NOMO-1 (cell line): ENCODE data around the gene IFITM1.
A peak's percentile ranks its signal among the peaks of the same experiment; 100 is the strongest.
"Not testable (repeated sequence)": the region's sequence is repeated elsewhere in the genome, so short reads cannot be mapped to it uniquely, and the experiment has no call there.

Experiments
- DNase-seq, 2 experiments: peaks; one replicate each; lab custom pipeline; 2025; ENCODE audit not compliant: unreplicated experiment in 2 of 2; lab: John Stamatoyannopoulos, UW

IFITM1 gene

DNA sequence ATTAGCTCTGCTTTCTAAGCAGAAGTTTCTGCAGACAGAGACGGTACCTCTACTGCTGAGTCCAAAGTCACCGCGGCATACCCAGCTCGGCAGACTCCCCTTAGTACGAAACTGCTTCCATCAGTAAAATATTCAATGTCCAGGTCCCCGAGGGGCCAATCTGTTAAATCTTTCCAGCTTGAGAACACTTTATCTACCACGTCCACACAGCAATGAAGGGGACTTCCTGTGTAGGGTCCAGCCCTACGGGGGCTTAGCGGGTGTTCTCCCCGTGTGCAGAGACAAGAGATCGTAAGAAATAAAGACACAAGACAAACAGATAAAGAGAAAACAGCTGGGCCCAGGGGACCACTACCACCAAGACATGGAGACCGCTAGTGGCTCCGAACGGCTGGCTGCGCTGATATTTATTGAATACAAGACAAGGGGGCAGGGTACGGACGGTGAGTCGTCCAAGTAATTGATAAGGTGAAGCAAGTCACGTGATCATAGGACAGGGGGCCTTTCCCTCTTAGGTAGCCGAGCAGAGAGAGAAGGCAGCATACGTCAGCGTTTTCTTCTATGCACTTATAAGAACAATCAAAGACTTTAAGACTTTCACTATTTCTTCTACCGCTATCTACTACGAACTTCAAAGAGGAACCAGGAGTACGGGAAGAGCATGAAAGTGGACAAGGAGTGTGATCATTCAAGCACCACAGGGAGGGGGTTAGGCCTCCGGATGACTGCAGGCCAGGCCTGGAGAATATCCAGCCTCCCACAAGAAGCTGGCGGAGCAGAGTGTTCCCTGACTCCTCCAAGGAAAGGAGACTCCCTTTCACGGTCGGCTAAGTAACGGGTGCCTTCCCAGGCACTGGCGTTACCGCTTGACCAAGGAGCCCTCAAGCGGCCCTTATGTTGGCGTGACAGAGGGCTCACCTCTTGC is 11.0 kb downstream of the IFITM1 start:
- DNase-seq: not testable (repeated sequence)

DNA sequence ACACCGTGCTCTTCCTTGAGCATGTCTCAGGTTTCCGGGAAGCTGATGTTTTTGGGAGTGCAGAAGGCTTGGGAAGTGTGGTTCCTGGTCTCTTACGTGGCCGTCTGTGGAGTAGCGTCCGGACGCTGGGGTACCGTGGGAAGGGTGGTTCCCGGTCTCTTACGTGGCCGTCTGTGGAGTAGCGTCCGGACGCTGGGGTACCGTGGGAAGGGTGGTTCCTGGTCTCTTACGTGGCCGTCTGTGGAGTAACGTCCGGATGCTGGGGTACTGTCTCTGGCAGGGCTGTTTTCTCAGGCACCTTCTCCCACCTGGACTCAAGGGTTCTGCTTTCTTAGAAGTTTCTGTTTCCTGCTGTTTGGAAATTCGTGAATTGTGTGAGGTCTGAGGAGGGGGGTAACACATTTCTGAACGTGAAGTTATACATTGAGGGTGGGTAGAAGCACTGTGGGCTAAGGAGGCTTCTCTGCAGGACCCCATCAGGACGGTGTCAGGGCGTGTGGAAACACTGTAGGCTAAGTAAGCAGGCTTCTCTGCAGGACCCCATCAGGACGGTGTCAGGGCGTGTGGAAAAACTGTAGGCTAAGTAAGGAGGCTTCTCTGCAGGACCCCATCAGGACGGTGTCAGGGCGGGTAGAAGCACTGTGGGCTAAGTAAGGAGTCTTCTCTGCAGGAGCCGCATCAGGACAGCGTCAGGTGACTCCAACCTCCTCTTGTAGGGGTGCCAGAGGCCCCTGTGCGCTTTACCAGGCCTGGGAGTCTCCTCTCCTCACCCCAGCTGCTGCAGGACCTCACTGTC is 12.2 kb downstream of the IFITM1 start:
- DNase-seq: no peak

GRCh38 chr11:326592-326841 is 12.7 kb downstream of the IFITM1 start:
- DNase-seq: no peak

GRCh38 chr11:326842-327580 is 13.2 kb downstream of the IFITM1 start:
- peak; percentile 81 to 83 for DNase-seq

DNA sequence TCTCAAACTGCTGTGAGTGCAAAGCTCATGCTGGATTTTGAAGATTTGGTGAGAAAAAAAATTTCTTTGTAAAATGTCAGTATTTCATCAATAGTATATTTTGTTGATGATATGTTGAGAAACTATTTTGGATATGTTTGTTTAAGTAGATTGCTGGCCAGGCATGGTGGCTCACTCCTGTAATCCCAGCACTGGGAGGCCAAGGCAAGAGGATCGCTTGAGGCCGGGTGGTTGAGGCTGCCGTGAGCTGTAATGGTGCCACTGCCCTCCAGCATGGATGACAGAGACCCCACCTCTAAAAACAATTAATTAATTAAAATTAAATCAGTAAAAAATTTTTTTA is 13.7 kb downstream of the IFITM1 start:
- no peak for DNase-seq

DNA sequence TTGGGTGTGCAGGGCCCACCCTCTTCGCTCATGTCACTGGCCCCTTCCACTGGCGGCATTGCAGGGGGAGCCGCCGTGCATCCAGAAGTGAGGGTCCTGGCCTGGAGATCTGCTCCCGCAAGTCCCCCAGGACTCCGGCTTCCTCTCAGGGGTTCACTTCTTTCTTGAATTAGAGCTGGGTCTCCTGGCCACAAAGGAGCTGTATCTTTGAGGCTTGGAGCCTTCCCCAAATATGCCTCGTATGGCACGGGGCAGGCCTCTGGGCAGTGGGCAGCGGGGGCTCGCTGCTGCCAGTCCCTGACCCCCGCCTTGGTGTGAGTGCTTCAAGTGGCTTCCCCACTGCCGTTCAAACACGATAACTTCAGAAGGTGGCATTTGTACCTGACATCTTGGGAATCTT is 14.2 kb downstream of the IFITM1 start:
- no peak for DNase-seq

DNA sequence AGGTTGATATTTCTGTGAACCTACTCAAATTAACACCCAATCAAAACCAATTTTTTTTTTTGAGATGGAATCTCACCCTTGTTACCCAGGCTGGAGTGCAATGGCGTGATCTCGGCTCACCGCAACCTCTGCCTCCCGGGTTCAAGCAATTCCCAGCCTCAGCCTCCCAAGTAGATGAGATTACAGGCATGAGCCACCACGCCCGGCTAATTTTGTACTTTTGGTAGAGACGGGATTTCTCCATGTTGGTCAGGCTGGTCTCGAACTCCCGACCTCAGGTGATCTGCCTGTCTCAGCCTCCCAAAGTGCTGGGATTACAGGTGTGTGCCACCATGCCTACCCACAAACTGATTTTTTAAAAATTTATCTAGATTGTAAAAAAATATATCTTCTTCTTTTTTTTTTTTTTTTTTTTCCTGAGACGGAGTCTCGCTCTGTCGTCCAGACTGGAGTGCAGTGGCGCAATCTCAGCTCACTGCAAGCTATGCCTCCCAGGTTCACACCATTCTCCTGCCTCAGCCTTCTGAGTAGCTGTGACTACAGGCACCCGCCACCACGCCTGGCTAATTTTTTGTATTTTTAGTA is 14.8 kb downstream of the IFITM1 start:
- DNase-seq: not testable (repeated sequence)

DNA sequence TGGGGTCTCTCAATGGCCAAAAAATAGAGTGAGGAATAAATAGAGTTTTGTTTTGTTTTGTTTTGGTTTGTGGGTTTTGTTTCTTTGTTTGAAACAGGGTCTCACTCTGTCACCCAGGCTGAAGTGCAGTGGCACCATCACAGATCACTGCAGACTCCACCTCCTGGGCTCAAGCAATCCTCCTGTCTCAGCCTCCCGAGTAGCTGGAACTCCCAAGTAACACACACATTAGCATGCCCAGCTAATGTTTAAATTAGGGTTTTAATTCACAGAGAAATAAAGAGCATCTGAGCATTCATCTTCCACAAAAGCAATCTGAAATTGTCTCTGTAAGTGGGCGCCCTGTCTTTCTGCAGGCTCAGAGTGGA is 16.0 kb downstream of the IFITM1 start:
- DNase-seq: no peak

DNA sequence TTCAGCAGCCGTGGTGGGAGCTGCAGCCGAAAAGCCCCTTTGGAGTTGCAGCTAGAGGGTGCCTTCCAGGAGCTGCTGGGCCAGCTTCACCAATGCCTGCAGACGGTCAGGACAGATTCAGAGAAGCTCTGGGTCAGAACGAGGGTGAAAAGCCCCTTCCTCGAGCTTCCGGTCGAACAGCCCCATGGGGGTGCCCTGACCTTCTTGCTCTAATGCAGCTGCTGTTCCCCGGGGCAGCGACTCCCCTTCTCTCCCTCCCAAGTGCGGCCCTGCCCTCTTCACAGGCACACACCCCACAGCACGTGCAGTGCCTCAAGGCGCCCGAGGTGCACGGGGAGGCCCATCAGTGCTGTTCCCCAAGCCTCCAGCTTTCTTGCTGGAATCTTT is 16.5 kb downstream of the IFITM1 start:
- no peak for DNase-seq

DNA sequence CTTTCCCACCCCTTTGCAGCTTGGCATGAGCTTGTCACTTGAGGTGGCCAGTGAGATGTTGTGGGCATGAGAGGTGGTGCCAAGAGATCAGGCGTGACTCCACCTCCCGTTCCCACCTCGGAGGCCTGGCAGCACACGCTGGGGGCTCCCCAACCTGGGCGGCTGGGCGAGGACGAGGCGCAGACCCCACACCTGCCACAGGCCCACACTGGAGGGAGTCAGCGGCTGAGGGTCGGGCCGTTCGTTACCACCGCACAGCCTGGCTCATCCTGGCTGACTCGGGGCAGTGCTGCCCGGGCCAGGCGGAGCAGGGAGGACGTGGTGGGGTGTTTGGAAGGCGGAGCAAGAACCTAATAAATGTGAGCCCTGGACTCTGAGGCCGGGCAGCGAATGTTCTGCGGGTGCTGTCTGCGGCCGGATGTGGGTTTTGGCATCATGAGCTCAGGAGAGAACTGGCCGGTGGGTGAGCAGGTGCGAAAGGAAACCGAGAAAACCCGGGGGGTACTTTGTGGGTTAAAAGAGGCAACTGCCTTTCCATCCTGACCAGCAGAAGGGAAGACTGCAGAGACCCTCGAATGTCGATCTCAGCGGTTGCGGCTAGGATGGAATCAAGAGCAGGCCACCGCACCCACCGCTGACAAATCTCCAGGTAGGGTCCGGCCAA is 17.0 kb downstream of the IFITM1 start:
- no peak for DNase-seq

GRCh38 chr11:331358-332060 is 17.7 kb downstream of the IFITM1 start:
- DNase-seq: no peak

DNA sequence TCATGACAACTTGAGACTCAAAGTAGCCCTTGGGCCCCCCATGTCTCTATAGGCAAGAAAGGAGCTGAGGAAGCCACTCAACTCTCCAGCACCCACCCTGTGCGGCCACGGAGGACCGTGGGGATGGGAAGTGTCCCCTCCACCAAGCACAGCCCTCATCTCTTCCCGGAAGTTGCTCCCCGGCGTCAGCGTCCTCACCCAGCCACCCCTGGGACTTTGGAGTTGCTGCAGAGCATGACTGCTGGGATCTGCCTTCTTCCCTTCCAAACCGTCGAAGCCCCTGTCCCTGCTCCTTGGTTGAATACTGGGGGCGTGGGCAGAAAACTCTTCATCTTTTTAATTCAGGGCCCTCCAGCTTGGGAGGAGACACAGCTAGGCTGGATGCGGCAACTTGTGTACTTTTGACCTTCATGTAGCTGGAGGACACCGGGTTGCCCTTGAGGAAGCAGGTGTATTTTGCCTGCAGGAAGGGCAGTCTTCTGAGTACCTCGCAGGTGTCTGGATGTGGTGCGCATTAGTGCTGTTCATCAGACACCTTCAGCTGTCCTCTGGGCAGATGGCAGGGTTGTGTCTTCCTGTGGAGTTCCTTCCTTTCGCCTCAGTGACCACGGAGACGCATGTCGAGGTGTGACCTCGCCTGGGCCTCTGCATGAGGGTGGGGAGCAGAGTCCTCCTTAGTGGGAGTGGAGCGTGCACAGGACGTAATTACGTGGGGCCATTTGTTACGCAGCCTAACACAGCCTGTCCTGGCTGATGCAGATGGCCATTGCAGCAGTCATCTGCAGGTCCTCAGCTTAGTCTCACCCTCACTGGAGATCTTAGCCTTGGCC is 19.0 kb downstream of the IFITM1 start:
- no peak for DNase-seq

- not testable (repeated sequence) for DNase-seq
Observed at GRCh38 chr11:333616-334263, 19.9 kb downstream of the IFITM1 start.

GRCh38 chr11:334264-334994 is 20.6 kb downstream of the IFITM1 start:
- no peak for DNase-seq

DNA sequence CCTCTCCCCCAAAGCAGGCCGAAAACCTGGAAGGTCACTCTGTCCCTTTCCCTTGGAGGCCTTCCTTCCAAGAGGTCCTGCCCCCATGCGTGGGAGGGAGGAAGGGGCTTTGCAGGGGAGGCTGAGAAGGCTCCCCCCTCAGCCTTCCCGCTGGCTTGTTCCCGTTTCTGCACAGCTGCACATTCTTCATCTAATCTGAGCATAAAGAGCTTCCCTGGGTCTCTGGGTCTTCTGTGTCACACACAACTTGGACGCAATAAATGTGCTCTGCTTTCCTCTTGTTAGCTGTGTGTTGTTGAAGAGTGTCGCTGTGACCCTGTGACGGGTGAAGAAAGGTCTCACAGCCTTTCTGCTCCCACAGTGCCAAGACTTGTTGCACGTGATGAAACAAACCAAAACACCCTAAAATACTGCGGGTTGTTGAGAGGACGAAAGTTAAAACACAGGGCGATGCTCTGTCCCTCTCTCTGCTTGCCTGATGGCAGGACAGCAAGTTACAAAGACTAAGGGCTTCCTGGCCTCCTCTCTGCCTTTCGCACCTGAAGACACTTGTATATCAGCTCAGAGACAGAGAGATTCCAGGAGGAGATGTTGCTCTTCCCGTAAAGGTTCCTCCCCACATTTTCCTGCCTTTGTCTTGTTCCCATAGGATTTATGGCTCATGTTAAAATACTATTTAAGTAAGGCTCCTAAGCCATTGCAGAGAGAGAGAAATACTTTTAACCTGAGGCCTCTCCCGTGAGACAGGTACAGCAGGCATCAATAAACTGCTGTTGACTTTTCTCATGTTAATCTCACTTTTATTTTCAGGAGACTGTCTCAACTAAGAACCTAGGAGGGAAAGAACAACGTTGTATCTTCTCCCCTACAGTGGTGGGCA is 22.2 kb downstream of the IFITM1 start:
- DNase-seq: no peak

DNA sequence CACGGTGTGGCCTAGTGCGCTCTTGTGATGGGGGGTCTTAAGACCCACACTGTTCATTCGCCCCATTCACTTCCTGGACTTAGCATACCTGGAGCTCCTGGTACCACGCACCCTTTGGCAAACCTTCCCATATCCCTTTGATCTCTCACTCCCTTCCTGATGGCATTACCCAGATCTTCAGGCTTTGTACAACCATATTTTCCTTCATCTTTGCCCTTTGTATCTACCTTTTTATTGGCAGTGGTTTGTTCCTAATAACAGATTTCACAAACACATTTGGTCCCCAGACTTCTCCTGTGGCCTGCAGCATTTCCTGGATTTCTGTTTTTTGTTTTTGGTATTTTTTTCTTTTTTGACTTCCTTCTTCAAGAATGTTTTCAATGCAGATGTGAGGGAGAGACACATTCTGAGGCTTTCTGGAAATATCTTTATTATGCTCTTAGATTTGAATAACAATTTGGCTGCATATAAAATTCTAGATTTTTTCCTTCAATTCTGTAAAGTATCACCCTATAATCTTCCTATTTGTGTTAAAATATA is 22.9 kb downstream of the IFITM1 start:
- no peak for DNase-seq

DNA sequence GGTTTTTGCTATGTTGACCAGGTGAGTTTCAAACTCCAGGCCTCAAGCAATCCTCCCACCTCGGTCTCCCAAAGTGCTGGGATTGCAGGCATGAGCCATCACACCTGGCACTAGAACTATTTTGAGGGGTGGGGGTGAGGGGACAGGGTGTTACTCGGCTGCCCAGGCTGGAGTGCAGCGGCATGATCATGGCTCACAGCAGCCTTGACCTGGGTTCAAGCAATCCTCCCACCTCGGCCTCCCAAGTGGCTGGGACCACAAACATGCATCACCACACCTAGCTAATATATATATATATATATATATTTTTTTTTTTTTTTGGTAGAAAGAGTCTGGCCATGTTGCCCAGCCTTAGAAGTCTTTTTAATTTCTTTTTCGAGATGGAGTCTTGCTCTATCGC is 23.9 kb downstream of the IFITM1 start:
- DNase-seq: no peak
